IMR-90 (cell line): Measurements from ENCODE around the gene IL36A. TPM values are rescaled to one million over a fixed set of nuclear protein-coding genes. Genes with fewer than 3 reads are reported as not detected.

Experiments used
- ATAC-seq: fragments of 200-7000 bp; cut with Tn5 transposase; 2 replicates; pipeline ENCODE4 v1.9.1; 2020; ENCODE audit warnings: low read depth, mild to moderate bottlenecking, moderate library complexity
- BruUV-seq: library from RNA; stranded (reverse); fragments of 400-500 nt; replicated peaks from 2 replicates; lab custom pipeline; 2021; lab: Mats Ljungman, UMichigan
- CTCF ChIA-PET: fragments of 300-600 bp; formaldehyde crosslinking; extraction: SDS; loops from one replicate; lab custom pipeline; 2021; ENCODE audit warnings: antibody characterized with exemption; lab: Yijun Ruan, JAX
- POLR2A ChIA-PET: fragments of 300-600 bp; sonication (Branson Sonifier 250); formaldehyde crosslinking; loops from one replicate; lab custom pipeline; 2022; ENCODE audit warnings: antibody characterized with exemption; ENCODE audit not compliant: unreplicated experiment; lab: Charles Lee
- DNase-seq: peaks from one replicate; pipeline ENCODE4 v3.0.0; 2013
- H2AFZ ChIP-seq: replicated peaks from 2 replicates; pipeline ENCODE3; 2013; ENCODE audit warnings: low read length, mild to moderate bottlenecking; ENCODE audit not compliant: poor library complexity
- H2AK5ac ChIP-seq: 2 replicates; pipeline ENCODE4 v1.6.1; 2013; ENCODE audit warnings: low read depth, low read length, inconsistent platforms
- H2AK9ac ChIP-seq: replicated peaks from 2 replicates; pipeline ENCODE3; 2013; ENCODE audit warnings: mild to moderate bottlenecking, low read depth, low read length, moderate library complexity; ENCODE audit not compliant: poor library complexity
- H2BK120ac ChIP-seq: 2 replicates; pipeline ENCODE4 v1.6.1; 2013; ENCODE audit warnings: low read depth, low read length, inconsistent platforms
- H2BK15ac ChIP-seq: 3 replicates; pipeline ENCODE4 v1.6.1; 2013; ENCODE audit warnings: low read depth, low read length, inconsistent platforms
- H2BK20ac ChIP-seq: 2 replicates; pipeline ENCODE4 v1.6.1; 2013; ENCODE audit warnings: low read depth, mild to moderate bottlenecking, inconsistent platforms, low read length, moderate library complexity
- H2BK5ac ChIP-seq: 2 replicates; pipeline ENCODE4 v1.6.1; 2013; ENCODE audit warnings: mild to moderate bottlenecking, low read depth, low read length, inconsistent platforms; ENCODE audit not compliant: poor library complexity, severe bottlenecking
- H3K14ac ChIP-seq: replicated peaks from 2 replicates; pipeline ENCODE4 v1.6.1; 2013; ENCODE audit warnings: low read depth, low read length, inconsistent platforms
- H3K18ac ChIP-seq: 2 replicates; pipeline ENCODE4 v1.6.1; 2013; ENCODE audit warnings: low read depth, low read length, control low read depth
- H3K23ac ChIP-seq: 2 replicates; pipeline ENCODE4 v1.6.1; 2013; ENCODE audit warnings: low read depth, low read length, inconsistent platforms
- H3K27ac ChIP-seq: 2 replicates; pipeline ENCODE4 v1.5.1; 2013; ENCODE audit warnings: mild to moderate bottlenecking, control low read depth, low read length; ENCODE audit not compliant: insufficient read depth
- H3K27me3 ChIP-seq: 2 replicates; pipeline ENCODE4 v1.6.1; 2013; ENCODE audit warnings: low read length; ENCODE audit not compliant: control insufficient read depth, insufficient read depth
- H3K36me3 ChIP-seq: 2 replicates; pipeline ENCODE4 v1.6.1; 2013; ENCODE audit warnings: low read length, mixed read lengths; ENCODE audit not compliant: control insufficient read depth, insufficient read depth
- H3K4ac ChIP-seq: 2 replicates; pipeline ENCODE4 v1.6.1; 2013; ENCODE audit warnings: low read depth, low read length, inconsistent platforms
- H3K4me1 ChIP-seq: 2 replicates; pipeline ENCODE4 v1.6.1; 2013; ENCODE audit warnings: low read length, mixed read lengths; ENCODE audit not compliant: control insufficient read depth, insufficient read depth
- H3K4me2 ChIP-seq: 2 replicates; pipeline ENCODE4 v1.6.1; 2013; ENCODE audit warnings: low read depth, mild to moderate bottlenecking, control low read depth, low read length, moderate library complexity
- H3K4me3 ChIP-seq: 2 replicates; pipeline ENCODE4 v1.5.1; 2013; ENCODE audit warnings: low read depth, mild to moderate bottlenecking, control low read depth, low read length, moderate library complexity; ENCODE audit not compliant: insufficient read depth
- H3K56ac ChIP-seq: 2 replicates; pipeline ENCODE4 v1.6.1; 2013; ENCODE audit warnings: low read length, inconsistent platforms; ENCODE audit not compliant: insufficient read depth; ENCODE audit errors: extremely low read depth
- H3K79me1 ChIP-seq, 2 experiments: 2 replicates each; pipeline ENCODE4 v1.6.1; 2013; ENCODE audit warnings: low read length in 2 of 2, inconsistent platforms in 1 of 2, low read depth in 1 of 2
- H3K9ac ChIP-seq: 2 replicates; pipeline ENCODE4 v1.6.1; 2013; ENCODE audit warnings: low read depth, low read length, control low read depth
- H3K9me1 ChIP-seq: 2 replicates; pipeline ENCODE4 v1.6.1; 2013; ENCODE audit warnings: low read length, inconsistent platforms; ENCODE audit not compliant: insufficient read depth
- H3K9me3 ChIP-seq: 2 replicates; pipeline ENCODE4 v1.6.1; 2013; ENCODE audit warnings: low read length; ENCODE audit not compliant: control insufficient read depth, insufficient read depth
- H4K20me1 ChIP-seq: 2 replicates; pipeline ENCODE4 v1.6.1; 2013; ENCODE audit warnings: low read length, inconsistent platforms; ENCODE audit not compliant: insufficient read depth
- H4K5ac ChIP-seq: 2 replicates; pipeline ENCODE4 v1.6.1; 2013; ENCODE audit warnings: mild to moderate bottlenecking, low read depth, low read length, control low read depth
- H4K8ac ChIP-seq, 2 experiments: 2 replicates each; pipeline ENCODE4 v1.6.1; 2013; ENCODE audit warnings: low read depth in 2 of 2, low read length in 2 of 2, control low read depth in 1 of 2, inconsistent platforms in 1 of 2
- H4K91ac ChIP-seq: 2 replicates; pipeline ENCODE4 v1.6.1; 2013; ENCODE audit warnings: low read depth, low read length, inconsistent platforms; ENCODE audit not compliant: insufficient read depth
- BHLHE40 ChIP-seq: fragments of 150-350 bp; IDR thresholded peaks from 2 replicates; pipeline ENCODE4 v1.6.1; 2016; ENCODE audit warnings: mild to moderate bottlenecking, low read depth, low read length
- CEBPB ChIP-seq: IDR thresholded peaks from 2 replicates; pipeline ENCODE4 v1.6.1; 2012; ENCODE audit warnings: low read depth, low read length, improper control_type of control experiment
- MAZ ChIP-seq: IDR thresholded peaks from 2 replicates; pipeline ENCODE4 v1.6.1; 2012; ENCODE audit warnings: low read depth, mild to moderate bottlenecking, low read length, improper control_type of control experiment, moderate library complexity, borderline replicate concordance
- RCOR1 ChIP-seq: IDR thresholded peaks from 2 replicates; pipeline ENCODE4 v1.6.1; 2012; ENCODE audit warnings: mild to moderate bottlenecking, low read length, improper control_type of control experiment; ENCODE audit not compliant: insufficient replicate concordance
- WGBS, 2 experiments: methylation state at CpG; one replicate each; pipeline versions ENCODE4 v1.1.5 to v1.1.7; 2013; ENCODE audit warnings: missing lambda C conversion rate in 2 of 2; ENCODE audit not compliant: insufficient read length in 1 of 2; ENCODE audit errors: extremely low coverage in 2 of 2; 5-methylcytosine and 5-hydroxymethylcytosine counted together
- dilution Hi-C: fragments of 300-500 bp; cut with HindIII; formaldehyde crosslinking; loops from one replicate; pipeline ENCODE4 v1.14.3; 2018; ENCODE audit warnings: low sequenced_read_pairs; ENCODE audit not compliant: unreplicated experiment
- in situ Hi-C: fragments of 300-500 bp; cut with MboI; formaldehyde crosslinking; loops from 3 replicates; pipeline ENCODE4 v1.14.3; 2019; ENCODE audit warnings: low sequenced_read_pairs, inconsistent platforms, mixed read lengths
- intact Hi-C: fragments of 100-400 bp; cut with micrococcal nuclease; formaldehyde crosslinking; loops from 2 replicates; pipeline ENCODE4 v1.10.0; 2022
- polyA plus RNA-seq, 3 experiments: library from polyadenylated mRNA; depleted of rRNA; stranded (reverse); fragments of >200 nt; gene quantifications; 2 replicates each; pipeline ENCODE4 v1.2.3, GENCODE V29; 2012; ENCODE audit warnings: low replicate concordance in 1 of 3
- total RNA-seq: library from RNA; depleted of rRNA; stranded (reverse); fragments of >200 nt; gene quantifications from 2 replicates; pipeline ENCODE4 v1.2.3, GENCODE V29; 2012
- TF ChIP-seq, protein P1 (sequence below): fragments of 150-350 bp; IDR thresholded peaks from 2 replicates; pipeline ENCODE4 v1.6.1; 2016; ENCODE audit warnings: low read depth, mild to moderate bottlenecking, low read length, moderate library complexity, borderline replicate concordance
- TF ChIP-seq, protein P2 (sequence below): fragments of 150-350 bp; IDR thresholded peaks from 2 replicates; pipeline ENCODE4 v1.6.1; 2017; ENCODE audit warnings: mild to moderate bottlenecking, antibody characterized with exemption, low read length, low read depth

Gene IL36A
- total and polyA plus RNA-seq, 2 of the 4 experiments (the other 2 are of a cell fraction) = not detected

GRCh38 chr2:113032737-113033136 lies 27.5 kb downstream of the IL36A start:
- Histone ChIP-seq H3K23ac (no peak overlapping the region), H3K4ac (no peak overlapping the region), H3K4me3 (no peak overlapping the region), H3K9me3 (no peaks in the 10 kb centered on the region), H2BK120ac (no peak overlapping the region), H3K4me1 (no peaks in the 10 kb centered on the region), H3K18ac (no peak overlapping the region), H3K14ac (no peak overlapping the region), H2AFZ (no peak overlapping the region), H3K27ac (no peak overlapping the region), H3K27me3 (peaks cover 8% of the 10 kb centered on the region), H3K9ac (no peak overlapping the region), H2BK15ac (no peak overlapping the region), H3K36me3 (no peaks in the 10 kb centered on the region), H4K20me1 (no peaks in the 10 kb centered on the region), H2BK5ac (no peak overlapping the region), H4K8ac (no peak overlapping the region), H2AK5ac (no peak overlapping the region), H2AK9ac (no peak overlapping the region), H2BK20ac (no peak overlapping the region), H4K5ac (no peak overlapping the region), H3K9me1 (no peaks in the 10 kb centered on the region), H3K79me1 (no peaks in the 10 kb centered on the region), H3K4me2 (no peak overlapping the region), H4K91ac (no peak overlapping the region), H3K56ac (no peak overlapping the region)
- 100% methylated on average over 1 of the region's 1 CpG; no CpG with 5 or more reads in 1 of the 2 experiments for WGBS, 2 experiments
- no peak for ATAC-seq
- no peak for DNase-seq
- intact Hi-C loops (no loop called here), in situ Hi-C loops (no loop called here), dilution Hi-C loops (no loop called here)
- no peak for TF ChIP-seq BHLHE40
- no peak for TF ChIP-seq MAZ
- TF ChIP-seq, protein P1, sequence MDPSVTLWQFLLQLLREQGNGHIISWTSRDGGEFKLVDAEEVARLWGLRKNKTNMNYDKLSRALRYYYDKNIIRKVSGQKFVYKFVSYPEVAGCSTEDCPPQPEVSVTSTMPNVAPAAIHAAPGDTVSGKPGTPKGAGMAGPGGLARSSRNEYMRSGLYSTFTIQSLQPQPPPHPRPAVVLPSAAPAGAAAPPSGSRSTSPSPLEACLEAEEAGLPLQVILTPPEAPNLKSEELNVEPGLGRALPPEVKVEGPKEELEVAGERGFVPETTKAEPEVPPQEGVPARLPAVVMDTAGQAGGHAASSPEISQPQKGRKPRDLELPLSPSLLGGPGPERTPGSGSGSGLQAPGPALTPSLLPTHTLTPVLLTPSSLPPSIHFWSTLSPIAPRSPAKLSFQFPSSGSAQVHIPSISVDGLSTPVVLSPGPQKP = no peak
- no peak for TF ChIP-seq RCOR1
- TF ChIP-seq, protein P2, sequence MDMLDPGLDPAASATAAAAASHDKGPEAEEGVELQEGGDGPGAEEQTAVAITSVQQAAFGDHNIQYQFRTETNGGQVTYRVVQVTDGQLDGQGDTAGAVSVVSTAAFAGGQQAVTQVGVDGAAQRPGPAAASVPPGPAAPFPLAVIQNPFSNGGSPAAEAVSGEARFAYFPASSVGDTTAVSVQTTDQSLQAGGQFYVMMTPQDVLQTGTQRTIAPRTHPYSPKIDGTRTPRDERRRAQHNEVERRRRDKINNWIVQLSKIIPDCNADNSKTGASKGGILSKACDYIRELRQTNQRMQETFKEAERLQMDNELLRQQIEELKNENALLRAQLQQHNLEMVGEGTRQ = no peak
- TF ChIP-seq CEBPB = no peak
- POLR2A ChIA-PET = no interaction called here
- BruUV-seq = no TSS peak
- CTCF ChIA-PET = no interaction called here
